Measurements from ENCODE around the gene FMN2.

The FMN2 gene

DNA sequence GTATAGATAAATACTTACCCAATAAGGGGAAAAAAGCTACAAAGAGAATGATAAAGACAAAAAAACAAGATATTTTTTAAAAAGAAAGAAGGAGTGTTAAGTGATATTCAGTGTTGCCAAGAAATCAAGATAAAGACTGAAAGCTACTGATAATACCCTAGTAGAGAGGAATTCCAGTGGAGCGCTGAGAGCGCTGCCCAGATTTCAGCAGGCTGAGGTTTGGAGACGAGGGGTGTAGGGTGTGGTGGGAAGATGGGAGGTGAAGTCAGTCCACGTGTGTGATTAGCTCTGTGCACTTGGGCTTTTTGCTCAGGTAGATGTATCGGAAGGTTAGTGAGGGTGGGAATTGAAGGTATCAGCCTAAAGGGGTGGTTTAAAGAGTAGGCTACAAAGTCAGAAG is 47.8 kb downstream of the FMN2 start:
- Histone ChIP-seq H3K4me3 (ENCODE audit: insufficient read depth, low read length, poor library complexity, severe bottlenecking) (no peak overlapping the region), H3K9me2 (replicated peaks; ENCODE audit: insufficient read depth, low read length) (no peaks in the 10 kb centered on the region), H2AFZ (ENCODE audit: low read depth, low read length, severe bottlenecking) (no peak overlapping the region), H3K9me3 (ENCODE audit: insufficient read depth, low read length) (no peaks in the 10 kb centered on the region), H4K20me1 (ENCODE audit: low read depth, low read length) (no peaks in the 10 kb centered on the region), H3K27me3 (ENCODE audit: low read length) (no peaks in the 10 kb centered on the region), H3K79me2 (ENCODE audit: insufficient read depth, low read length) (no peaks in the 10 kb centered on the region), H3F3A (ENCODE audit: insufficient read depth) (no peaks in the 10 kb centered on the region), H3K9ac (ENCODE audit: low read length) (no peak overlapping the region), H3K27ac (ENCODE audit: low read depth, low read length) (no peak overlapping the region), H3K4me2 (ENCODE audit: low read depth, low read length, poor library complexity, severe bottlenecking) (no peak overlapping the region), H3K36me3 (ENCODE audit: low read length) (no peaks in the 10 kb centered on the region)
- TF ChIP-seq EZH2phosphoT487 (conservative IDR thresholded peaks at IDR 0.05; ENCODE audit: low read length) = no peak
- no peak for TF ChIP-seq CTCF (IDR thresholded peaks at IDR 0.05; ENCODE audit: insufficient read depth, low read length, poor library complexity, severe bottlenecking)

- H3K9me2 ChIP-seq (replicated peaks; ENCODE audit: insufficient read depth, low read length) = no peaks in the 10 kb centered on the region
- TF ChIP-seq EZH2phosphoT487 (conservative IDR thresholded peaks at IDR 0.05; ENCODE audit: low read length) (no peak), CTCF (IDR thresholded peaks at IDR 0.05; ENCODE audit: insufficient read depth, low read length, poor library complexity, severe bottlenecking) (no peak)
These were observed 53.4 kb downstream of the FMN2 start for GRCh38 chr1:240145120-240145519.

DNA sequence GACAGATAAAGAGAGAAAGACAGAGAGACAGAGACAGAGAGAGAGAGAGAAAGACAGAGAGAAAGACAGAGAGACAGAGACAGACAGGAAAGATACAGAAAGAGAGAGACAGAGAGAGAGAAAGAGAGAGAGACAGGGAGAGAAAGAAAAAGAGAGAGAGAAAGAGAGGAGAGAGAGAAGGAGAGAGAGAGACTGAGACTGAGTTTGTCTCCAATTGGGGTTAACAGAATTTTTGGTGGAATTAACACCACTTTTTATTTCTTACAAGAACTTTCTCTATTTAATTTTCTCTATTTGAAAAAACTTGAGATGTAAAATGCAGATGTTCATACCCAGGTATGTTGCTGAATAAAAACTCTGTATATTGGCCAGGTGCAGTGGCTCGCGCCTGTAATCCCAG is 56.6 kb downstream of the FMN2 start:
- H2AFZ ChIP-seq (ENCODE audit: low read depth, low read length, severe bottlenecking) = no peak overlapping the region
- no peak overlapping the region for H3K4me3 ChIP-seq (ENCODE audit: insufficient read depth, low read length, poor library complexity, severe bottlenecking)
- H3F3A ChIP-seq (ENCODE audit: insufficient read depth) = no peaks in the 10 kb centered on the region
- no peaks in the 10 kb centered on the region for H3K27me3 ChIP-seq (ENCODE audit: low read length)
- 0 out of 2 replicates have a peak, but pooled peaks cover 5% of the 10 kb centered on the region for H4K20me1 ChIP-seq (ENCODE audit: low read depth, low read length)
- no peak overlapping the region for H3K27ac ChIP-seq (ENCODE audit: low read depth, low read length)
- no peaks in the 10 kb centered on the region for H3K79me2 ChIP-seq (ENCODE audit: insufficient read depth, low read length)
- TF ChIP-seq CTCF (IDR thresholded peaks at IDR 0.05; ENCODE audit: insufficient read depth, low read length, poor library complexity, severe bottlenecking) (no peak), EZH2phosphoT487 (conservative IDR thresholded peaks at IDR 0.05; ENCODE audit: low read length) (no peak)
- H3K36me3 ChIP-seq (ENCODE audit: low read length) = no peaks in the 10 kb centered on the region
- H3K9me3 ChIP-seq (ENCODE audit: insufficient read depth, low read length) = no peaks in the 10 kb centered on the region
- H3K9ac ChIP-seq (ENCODE audit: low read length) = no peak overlapping the region
- no peak overlapping the region for H3K4me2 ChIP-seq (ENCODE audit: low read depth, low read length, poor library complexity, severe bottlenecking)
- no peaks in the 10 kb centered on the region for H3K9me2 ChIP-seq (replicated peaks; ENCODE audit: insufficient read depth, low read length)

More at GRCh38 chr1:240145120-240145519, 53.4 kb downstream of the FMN2 start:
- Histone ChIP-seq H3K79me2 (ENCODE audit: insufficient read depth, low read length) (no peaks in the 10 kb centered on the region), H2AFZ (ENCODE audit: low read depth, low read length, severe bottlenecking) (no peak overlapping the region), H3K27ac (ENCODE audit: low read depth, low read length) (no peak overlapping the region), H3K4me3 (ENCODE audit: insufficient read depth, low read length, poor library complexity, severe bottlenecking) (no peak overlapping the region), H3K36me3 (ENCODE audit: low read length) (no peaks in the 10 kb centered on the region), H3K9ac (ENCODE audit: low read length) (no peak overlapping the region), H3K27me3 (ENCODE audit: low read length) (no peaks in the 10 kb centered on the region), H3K4me2 (ENCODE audit: low read depth, low read length, poor library complexity, severe bottlenecking) (no peak overlapping the region), H4K20me1 (ENCODE audit: low read depth, low read length) (0 out of 2 replicates have a peak, but pooled peaks cover 5% of the 10 kb centered on the region), H3F3A (ENCODE audit: insufficient read depth) (no peaks in the 10 kb centered on the region), H3K9me3 (ENCODE audit: insufficient read depth, low read length) (no peaks in the 10 kb centered on the region)

All from SU-DHL-6 (cell line).